HG02798 (cell line): Measurements from ENCODE around the gene RHOJ.
"Not testable (repeated sequence)": the region's sequence is repeated elsewhere in the genome, so short reads cannot be mapped to it uniquely, and the experiment has no call there.

Experiments used
- ATAC-seq: cut with Tn5 transposase; IDR thresholded peaks from one replicate; pipeline ENCODE4 v1.9.1; 2021; ENCODE audit warnings: mild to moderate bottlenecking; ENCODE audit not compliant: unreplicated experiment, poor library complexity

RHOJ gene

GRCh38 chr14:63249092-63249491 is 44.8 kb downstream of the RHOJ start:
- ATAC-seq, result no peak

DNA sequence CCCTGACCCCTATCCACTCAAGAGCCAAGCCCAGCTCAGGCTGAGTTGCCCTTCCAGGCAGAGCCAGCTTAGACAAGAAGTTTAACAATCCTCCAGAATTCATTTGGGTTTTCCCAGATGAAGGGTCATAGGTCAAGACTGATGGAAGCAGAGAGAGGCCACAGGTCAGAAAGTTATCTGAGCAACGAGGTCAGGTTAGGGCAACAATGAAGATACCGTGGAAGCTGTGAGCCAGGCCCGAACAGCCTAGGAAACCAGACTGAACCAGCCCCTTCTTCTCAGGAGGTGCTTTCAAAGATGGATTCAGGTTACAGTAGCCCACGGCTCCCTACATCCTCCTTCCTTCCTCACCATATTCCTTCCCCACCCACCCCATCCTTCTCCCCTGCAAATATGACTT is 53.1 kb downstream of the RHOJ start:
- ATAC-seq, result no peak

DNA sequence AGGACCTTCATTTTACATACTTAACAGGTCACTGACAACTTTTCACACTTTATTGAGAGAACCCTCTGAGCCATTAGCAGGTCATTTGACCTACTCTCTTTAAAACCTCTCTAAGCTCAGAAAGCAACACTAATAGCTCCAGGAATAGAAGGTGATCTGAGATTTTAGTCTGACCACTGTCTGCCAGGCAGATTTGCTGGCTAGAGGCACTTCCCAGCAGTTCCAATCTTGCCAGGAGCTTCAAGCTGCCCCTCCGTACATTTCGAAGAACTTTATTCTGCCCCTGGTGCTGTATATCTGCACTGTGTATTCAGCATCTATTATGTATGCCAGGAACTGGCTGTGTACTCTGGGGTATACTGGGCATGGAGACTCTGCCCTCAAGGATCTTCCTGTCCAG is 58.2 kb downstream of the RHOJ start:
- ATAC-seq, result no peak

DNA sequence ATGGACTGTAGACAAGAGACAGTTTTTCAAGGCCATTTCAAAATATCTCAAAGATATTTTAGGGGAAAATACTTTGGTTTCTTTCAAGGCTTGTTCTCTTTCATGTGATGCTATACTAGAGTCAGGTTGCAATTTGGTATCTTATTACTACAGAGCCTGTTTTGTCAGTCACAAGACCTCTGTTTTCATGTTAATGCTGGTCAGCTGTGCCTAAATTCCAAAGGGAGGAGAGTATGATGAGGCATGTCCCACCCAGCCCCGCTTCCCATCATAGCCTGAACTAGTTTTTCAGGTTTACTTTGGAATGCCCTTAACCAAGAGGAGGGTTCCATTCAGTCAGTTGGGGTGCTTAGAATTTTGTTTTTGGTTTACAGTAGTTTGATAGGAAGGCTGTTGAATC is 61.9 kb downstream of the RHOJ start:
- ATAC-seq, result no peak

DNA sequence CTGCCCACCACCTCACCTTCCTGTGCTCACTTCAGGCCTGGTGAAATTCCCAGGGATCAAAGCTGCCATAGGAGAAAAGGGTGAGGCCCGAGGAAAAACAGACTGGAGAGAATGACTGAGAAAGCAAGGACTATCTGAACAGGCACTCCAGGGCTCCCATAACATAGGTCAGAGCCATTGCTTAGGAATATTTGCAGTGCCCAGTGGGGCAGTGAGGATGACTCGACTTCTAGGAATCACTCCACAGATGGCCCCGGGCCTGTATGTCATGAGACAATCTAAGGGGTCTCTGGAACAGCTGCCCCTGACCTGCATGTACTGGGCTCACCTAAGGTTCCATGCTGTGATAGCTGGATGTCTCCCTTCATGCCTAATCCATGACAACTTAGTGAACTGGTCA is 62.9 kb downstream of the RHOJ start:
- no peak for ATAC-seq

- no peak for ATAC-seq
Observed at GRCh38 chr14:63268771-63269170, 64.5 kb downstream of the RHOJ start.

DNA sequence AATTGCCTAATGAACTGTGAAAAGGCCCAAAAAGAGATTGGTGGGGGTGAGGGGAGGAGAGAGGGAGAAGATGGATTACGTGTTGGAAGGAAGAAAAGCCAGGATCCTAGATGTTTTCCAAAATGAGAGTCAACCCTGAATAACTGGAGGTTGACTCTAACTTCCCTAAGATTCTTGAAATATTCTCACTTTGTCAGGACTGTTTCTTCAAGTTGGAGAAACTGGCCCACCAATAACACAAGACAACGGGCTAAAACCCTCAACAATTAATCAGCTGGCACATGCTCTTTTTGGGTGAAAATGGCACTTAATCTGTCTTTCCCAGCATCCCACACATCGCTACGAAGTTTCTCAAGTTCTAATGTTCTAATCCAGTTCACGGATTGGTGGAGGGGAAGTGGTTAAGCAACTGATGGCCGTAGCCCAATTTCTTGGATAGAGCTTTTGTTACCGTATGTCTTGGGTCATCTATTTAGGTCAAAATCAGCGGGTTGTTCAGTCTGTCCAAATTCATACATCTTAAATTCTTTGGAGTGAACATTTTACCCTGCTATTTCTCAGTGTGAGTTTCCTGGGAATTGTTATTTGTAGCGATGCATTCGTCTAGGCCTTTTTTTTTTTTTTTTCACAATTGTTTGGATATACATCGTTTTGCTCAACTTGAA is 65.5 kb downstream of the RHOJ start:
- no peak for ATAC-seq

- ATAC-seq, result no peak
Observed at GRCh38 chr14:63273129-63273528, 68.9 kb downstream of the RHOJ start.

- no peak for ATAC-seq
Observed at GRCh38 chr14:63273717-63274655, 69.7 kb downstream of the RHOJ start.

- ATAC-seq, result no peak
Observed at GRCh38 chr14:63275611-63276010, 71.4 kb downstream of the RHOJ start.

GRCh38 chr14:63276016-63276415 is 71.8 kb downstream of the RHOJ start:
- ATAC-seq, result no peak

DNA sequence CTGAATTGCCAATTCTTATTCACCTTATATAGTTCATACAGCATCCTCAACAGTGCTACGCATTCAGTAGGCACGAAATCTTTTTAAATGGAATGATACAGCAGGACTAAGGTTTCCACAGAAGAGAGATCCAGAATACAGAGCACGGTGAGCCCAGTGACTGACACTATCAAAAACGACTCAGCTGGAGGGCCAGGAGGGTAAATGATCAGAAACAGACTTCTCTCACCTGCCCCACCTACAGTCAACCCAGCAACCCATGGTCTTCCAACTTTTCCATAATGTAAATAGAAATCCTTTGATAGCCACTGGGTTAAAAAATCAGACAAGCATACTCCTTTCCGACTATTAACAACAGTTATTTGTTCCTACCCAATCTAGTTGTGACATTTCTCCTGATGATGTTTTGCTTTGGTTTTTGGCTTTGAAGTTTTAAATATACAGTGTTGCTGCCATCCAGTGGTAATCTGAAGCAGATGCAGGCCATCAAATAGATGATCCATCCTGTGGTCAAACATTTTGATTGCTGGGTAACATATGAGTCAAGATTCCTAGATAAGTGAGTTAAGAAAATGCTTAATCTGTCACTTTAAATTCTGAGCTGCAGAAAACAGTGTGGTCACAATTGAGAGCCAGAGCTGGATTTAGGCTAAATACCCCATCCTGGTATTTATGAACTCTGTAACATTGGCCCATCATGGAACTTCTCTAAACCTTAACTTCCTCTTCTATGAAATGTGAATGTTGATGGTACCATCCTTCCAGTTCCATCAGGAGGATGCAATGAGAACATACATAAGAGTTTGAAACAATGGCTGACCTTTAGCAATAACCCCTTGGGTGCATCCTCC is 72.5 kb downstream of the RHOJ start:
- ATAC-seq, result peak; percentile 68

- ATAC-seq, result no peak
Observed at GRCh38 chr14:63277591-63278183, 73.4 kb downstream of the RHOJ start.

DNA sequence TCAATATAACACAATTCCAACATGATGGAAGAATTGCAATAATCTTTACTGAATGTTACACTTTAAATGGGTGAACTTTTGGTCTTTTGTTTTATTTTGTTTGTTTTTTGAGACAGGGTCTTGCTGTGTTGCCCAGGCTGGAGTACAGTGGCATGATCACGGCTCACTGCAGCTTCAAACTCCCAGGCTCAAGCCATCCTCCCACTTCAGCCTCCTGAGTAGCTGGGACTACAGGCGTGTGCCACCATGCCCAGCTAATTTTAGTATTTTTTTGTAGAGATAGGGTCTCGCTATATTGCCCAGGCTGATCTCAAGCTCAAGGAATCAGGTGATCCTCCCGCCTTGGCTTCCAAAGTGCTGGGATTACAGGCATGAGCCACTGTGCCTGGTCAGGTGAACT is 75.7 kb downstream of the RHOJ start:
- not testable (repeated sequence) for ATAC-seq

DNA sequence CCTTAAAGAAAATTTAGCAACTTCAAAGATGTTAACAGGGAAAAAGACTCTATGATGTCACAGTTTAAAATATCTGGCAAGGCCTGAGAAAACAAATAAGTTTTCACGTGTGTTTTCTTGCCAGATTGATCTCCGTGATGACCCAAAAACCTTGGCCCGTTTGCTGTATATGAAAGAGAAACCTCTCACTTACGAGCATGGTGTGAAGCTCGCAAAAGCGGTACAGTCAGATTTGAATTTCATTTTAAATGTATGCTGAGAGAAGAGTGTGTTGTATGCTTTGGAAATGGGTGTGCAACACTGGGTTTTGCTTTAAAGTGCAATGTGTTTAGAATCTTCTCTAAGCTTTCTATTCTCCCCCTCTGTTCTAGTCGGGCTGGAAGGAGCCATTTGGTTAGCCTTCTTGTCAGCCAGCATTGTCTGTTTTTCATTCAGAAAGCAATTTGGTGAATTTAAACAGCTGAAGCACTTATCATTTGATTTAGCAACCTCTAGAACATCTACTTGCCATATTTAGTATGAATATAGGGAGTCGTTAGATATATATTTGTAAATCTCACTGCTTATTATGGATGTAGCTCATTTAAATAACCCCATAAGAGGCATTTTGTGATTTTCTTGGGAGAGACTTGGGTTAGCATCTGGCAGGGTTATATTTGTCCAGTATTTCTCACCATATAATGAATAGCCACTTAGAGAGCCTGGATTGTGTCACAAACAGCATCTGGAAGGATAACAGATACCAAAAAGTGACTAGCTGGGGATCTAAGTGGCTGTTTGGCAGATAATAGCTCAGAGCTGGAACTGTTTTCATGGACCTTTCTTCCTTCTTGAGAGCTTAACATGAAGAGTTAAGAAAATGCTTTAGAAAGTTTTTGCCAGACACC is 79.0 kb downstream of the RHOJ start:
- ATAC-seq, result peak; percentile 78

- ATAC-seq, result peak; percentile 32
Observed at GRCh38 chr14:63283884-63284248, 79.6 kb downstream of the RHOJ start.

GRCh38 chr14:63286071-63286470 is 81.8 kb downstream of the RHOJ start:
- no peak for ATAC-seq

- no peak for ATAC-seq
Observed at GRCh38 chr14:63287666-63288483, 83.6 kb downstream of the RHOJ start.

GRCh38 chr14:63288853-63289252 is 84.6 kb downstream of the RHOJ start:
- peak; percentile 69 for ATAC-seq
